ENCODE results near the gene GBP4.
"Not testable (repeated sequence)": the region's sequence is repeated elsewhere in the genome, so short reads cannot be mapped to it uniquely, and the experiment has no call there.

Gene GBP4, protein sequence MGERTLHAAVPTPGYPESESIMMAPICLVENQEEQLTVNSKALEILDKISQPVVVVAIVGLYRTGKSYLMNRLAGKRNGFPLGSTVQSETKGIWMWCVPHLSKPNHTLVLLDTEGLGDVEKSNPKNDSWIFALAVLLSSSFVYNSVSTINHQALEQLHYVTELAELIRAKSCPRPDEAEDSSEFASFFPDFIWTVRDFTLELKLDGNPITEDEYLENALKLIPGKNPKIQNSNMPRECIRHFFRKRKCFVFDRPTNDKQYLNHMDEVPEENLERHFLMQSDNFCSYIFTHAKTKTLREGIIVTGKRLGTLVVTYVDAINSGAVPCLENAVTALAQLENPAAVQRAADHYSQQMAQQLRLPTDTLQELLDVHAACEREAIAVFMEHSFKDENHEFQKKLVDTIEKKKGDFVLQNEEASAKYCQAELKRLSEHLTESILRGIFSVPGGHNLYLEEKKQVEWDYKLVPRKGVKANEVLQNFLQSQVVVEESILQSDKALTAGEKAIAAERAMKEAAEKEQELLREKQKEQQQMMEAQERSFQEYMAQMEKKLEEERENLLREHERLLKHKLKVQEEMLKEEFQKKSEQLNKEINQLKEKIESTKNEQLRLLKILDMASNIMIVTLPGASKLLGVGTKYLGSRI

DNA sequence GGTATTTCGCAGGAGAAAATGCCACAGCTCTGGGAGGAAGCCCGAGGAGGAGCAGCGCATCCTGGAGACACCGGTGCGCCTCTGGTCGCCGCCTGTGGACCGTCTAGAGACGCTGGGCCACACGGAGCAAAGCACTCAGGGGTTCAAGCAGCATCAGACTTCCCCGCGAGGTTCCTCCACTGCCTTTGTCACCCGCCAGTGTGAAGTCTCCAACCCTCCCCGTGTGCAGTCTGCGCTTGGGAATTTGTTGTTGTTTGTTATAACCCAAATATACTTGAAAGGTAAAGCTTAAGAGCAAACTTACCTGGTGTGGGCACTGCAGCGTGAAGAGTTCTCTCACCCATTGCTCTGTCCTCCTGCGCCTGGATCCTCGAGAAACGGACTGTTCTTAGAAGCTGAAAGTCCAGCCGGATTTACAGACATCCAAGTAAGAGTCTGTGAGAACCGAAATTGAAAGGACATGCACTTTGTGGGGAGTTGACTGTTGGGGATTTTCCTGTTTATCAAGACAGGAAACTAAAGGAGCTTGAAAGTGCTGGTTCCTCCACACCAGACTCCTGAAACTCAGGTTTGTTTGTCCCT is at the start of gene GBP4:
TSS of gene GBP4 (minus strand) at position 452 of the 582 bp plus-strand sequence. CDS start at position 344, 108 bp downstream.
- peak; percentile 11 for DNase-seq (ENCODE audit: low read depth, low spot score)

DNA sequence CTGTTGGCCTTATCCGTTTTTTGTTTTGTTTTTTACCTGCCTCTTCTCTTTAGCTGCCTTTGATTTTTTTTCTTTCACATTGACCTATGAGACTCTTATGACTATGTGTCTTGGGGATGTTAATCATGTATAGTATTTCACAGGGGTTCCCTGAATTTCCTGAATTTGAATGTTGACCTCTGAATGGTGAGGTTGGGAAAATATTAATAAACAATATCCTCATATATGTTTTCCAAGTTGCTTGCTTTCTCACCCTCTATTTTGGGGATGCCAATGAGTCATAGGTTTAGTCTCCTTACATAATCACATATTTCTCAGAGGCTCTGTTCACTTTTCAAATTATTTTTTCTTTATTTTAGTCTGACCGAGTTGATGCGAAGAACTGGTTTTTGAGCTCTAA is 44.3 kb upstream of the GBP4 start:
- no peak for DNase-seq (ENCODE audit: low read depth, low spot score)

DNA sequence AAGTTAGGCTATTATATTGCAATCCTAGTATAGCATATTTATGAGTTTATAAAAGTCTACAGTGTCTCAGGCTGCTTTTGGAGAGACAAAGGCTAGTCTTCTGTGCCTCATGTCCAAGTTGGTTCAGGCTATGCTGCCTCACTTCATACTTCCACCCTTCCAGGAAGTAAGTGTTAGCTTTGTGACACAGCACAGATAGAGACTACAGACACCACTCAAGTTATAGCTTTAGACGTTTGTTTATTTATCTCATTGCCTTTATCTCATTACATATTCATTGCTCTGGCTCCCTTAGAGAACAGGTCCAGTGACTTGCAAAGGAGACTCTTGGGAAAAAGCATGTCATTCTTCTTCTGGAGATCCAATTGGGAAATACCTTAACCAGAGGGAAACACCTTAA is 22.6 kb upstream of the GBP4 start:
- DNase-seq (ENCODE audit: low read depth, low spot score), result no peak

DNA sequence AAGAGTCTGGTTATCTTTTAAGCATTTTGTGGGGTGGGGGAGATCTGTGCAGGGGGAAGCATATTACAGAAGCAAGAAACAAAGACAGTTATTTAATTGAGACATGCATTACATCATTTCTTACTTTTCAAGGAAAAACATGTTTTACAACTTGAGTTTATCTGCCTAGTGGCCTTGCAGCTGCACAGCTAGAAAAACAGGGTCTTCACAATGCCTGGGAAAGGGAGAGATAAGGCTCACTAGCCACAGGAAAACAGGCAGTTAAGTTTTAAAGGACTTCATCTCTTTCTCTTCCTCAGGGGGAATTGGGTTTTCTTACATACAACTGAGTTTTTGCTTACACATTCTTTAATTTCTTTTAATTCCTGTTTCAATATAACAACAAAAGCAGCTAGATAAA is 21.1 kb upstream of the GBP4 start:
- not testable (repeated sequence) for DNase-seq (ENCODE audit: low read depth, low spot score)

DNA sequence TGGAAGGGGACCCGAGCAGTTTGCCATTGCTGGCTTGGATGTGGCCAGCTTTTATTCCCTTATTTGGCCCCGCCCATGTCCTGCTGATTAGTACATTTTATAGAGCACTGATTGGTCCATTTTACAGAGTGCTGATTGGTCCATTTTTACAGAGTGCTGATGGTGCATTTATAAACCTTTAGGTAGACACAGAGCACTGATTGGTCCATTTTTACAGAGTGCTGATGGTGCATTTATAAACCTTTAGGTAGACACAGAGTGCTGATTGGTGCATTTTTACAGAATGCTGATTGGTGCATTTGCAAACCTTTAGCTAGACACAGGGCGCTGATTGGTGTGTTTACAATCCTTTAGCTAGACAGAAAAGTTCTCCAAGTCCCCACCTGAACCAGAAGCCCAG is 20.2 kb upstream of the GBP4 start:
- DNase-seq (ENCODE audit: low read depth, low spot score), result not testable (repeated sequence)

DNA sequence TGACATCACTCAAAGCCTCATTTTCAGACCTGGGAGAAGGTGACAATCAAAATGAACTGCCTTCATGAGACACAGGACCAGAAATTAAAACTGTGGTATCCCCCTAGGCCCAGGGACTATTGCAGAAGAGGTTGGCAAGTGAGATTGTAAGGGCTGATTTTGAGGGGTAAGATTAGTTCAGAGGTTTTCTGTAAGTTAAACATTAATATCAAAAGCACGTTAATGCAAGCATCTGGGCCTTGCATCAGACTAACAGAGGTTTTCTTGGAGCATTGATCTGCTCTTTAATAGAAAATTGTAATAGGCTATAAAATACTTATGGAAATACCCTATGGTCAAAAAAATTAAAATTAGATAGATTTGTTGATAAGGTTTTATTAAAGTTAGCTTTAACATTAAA is 14.6 kb upstream of the GBP4 start:
- DNase-seq (ENCODE audit: low read depth, low spot score), result no peak

DNA sequence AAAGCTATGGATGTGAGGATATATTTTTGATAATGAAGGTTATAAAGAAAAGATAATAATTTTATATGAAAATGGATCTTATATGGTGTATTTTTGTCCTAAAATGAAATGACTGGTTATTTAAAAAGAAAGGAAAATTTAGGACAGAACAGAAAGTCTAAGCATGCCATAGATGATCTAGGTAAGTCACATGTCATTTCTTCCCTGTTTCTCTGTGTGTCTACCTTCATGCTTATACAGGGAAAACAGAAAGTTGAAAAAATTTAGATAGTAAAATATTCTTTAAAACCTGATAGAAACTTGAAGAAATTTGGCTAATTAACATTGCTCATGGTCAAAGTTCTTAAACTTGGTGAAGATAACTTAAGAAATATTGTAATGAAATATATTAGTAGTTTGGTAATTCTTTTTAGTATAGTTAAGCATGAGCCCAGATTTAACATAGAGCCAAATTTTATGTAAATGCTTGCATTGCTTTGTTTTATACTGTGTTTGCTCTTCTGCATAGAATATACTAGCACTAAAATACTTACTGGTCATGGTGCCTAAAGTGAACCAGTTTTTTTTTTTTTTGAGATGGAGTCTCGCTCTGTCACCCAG is 12.4 kb upstream of the GBP4 start:
- DNase-seq (ENCODE audit: low read depth, low spot score), result no peak

DNA sequence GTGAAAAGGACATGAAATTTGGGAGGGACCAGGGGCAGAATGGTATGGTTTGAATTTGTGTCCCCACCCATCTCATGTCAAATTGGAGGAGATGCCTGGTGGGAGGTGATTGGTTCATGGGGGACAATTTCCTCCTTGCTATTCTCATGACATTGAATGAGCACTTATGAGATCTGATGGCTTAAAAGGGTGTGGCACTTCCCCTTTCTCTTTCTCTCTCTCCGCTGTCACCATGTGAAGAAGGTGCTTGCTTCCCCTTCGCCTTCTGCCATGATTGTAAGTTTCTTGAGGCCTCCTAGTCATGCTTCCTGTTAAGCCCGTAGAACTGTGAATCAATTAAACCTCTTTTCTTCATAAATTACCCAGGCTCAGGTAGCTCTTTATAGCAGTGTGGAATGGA is 7.6 kb upstream of the GBP4 start:
- DNase-seq (ENCODE audit: low read depth, low spot score), result no peak

DNA sequence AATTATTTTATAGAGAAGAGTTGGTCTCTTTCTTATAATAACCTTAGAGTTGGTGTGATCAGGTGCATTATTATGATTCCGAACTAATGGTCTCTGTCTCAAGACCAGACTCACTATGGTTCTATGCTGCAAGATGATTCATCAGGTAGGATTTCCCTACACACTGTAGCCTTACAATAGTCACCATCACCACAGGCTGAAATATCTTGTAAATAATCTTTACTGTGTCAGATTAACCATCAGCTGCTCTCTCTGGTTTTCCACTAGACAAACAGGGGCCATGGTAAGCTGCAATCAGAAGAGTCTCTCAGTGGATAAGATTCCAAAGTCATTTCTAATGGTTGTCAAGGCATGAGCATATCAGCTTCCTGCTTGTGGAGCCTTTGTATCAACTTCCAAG is 4.4 kb upstream of the GBP4 start:
- DNase-seq (ENCODE audit: low read depth, low spot score), result peak; percentile 39

DNA sequence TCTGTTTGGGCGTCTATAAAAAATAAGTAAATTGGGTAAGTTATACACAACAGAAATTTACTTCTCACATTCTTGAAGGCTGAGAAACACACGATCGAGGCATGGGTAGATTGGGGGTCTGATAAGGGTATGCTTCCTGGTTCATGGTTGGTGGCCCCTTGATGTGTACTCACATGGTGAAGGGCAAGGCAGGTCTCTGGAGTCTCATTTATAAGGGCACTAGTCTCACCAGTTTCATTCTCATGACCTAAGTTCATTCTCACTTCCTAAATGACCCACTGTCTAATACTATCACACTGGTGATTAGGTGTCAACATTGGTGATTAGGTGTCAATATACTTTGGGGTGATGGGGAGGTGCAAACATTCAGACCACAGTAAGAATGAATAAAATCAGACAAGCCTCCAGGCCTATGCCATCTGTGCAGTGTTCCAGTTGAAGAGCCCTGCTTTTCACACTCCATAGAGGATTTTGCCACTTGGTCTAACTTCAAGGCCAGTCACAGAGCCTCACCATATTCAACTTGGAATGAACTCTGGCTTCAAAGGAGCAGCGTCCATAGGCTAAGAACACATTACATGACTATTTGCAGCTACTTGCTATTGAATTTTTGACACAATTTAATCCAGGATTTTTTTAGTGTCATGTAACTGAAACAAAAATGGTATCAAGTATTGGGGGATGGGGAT is 2.5 kb upstream of the GBP4 start:
- DNase-seq (ENCODE audit: low read depth, low spot score), result no peak

DNA sequence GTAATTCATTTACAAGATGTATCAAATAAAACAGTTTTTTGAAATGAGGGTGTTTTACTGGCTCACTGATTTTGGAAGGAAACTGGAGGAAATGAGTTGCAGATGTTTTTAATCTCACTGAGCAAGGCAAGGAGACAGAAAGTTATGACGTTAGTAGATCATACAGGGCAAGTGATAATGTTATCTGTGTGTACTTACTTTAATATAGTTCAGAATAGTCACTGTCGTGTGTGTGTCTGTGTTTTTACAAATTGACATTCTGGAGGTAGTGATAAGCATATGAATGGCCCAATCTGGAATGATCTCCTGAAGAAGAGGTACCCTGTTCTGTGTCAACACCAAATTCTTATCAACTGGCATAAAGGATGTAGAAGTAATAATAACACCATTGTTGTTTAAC is 1.9 kb upstream of the GBP4 start:
- DNase-seq (ENCODE audit: low read depth, low spot score), result no peak

DNA sequence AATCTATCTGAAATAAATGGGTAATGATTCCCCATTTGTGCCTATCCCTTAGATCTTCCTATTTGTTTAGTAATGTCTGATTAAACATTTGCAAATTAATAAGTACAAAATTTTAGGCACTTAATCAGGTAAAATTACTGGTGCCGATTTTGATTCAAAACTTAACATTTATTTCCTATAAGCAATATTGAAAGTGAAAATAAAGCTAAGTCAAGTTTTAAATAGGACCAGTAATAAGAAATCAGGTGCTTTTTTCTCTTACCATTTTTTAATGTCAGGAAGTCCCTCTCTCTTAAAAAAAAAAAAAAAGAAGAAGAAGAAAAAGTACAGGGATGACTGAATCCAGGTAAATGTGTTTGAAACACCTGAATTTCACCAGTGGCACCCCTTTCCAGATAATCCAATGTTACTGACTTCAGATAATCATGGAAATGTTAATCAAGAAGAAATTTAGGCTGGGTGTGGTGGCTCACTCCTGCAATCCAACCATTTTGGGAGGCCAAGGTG is 836 bp upstream of the GBP4 start:
- no peak for DNase-seq (ENCODE audit: low read depth, low spot score)

DNA sequence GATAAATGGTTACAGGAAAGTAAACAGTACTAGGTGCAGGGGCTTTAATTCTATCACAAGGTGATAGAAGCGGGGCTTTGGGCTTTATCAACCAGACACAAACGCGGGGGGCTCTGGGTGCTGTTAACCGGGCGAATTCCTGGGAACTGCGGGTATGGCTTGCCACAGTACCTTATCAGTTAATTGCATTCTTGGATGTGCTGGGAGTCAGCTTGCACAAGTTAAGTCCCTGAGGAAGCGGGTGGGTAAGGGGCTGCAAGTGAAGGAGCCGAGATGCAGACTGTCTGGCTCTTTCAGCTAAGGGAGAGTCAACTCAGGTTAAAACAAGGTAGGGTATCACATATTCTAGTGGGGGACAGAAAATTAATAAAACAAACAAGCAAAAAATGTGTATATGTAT is 661 bp downstream of the GBP4 start:
- peak; percentile 4 for DNase-seq (ENCODE audit: low read depth, low spot score)

DNA sequence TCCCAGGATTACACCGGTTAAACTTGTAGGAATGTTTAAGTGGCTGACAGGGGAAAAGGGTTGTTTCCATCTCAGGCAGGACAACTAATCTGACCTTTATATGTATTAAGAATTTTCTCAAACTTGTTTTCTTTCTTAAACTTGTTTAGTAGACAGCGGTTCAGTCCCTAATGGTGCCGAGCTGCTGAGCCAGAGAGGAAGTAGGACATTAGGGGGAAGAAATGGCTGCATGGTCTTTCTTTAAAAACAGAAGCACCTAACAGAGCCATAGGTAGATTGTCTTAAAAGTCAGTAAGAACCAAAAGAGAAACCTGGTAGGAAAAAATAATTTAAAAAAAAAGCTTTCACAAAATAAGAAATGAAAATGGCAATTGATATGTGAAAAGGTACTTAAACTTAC is 3.3 kb downstream of the GBP4 start:
- DNase-seq (ENCODE audit: low read depth, low spot score), result no peak

DNA sequence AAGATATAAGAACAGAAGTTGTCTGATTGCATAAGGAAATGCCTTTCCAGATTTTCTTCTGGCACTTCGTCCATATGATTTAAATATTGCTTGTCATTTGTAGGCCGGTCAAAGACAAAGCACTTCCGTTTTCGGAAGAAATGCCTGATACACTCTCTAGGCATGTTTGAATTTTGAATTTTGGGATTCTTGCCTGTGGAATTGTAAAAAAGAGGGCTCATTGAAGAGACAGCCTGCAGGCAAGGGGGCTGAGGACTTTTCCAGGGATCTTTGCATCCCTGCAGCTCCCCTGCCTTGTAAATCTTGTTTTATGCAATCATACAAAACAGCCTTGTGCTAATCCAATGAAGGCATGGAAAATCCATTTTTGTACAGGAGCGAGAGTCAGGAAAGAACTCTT is 7.4 kb downstream of the GBP4 start:
- DNase-seq (ENCODE audit: low read depth, low spot score), result no peak

DNA sequence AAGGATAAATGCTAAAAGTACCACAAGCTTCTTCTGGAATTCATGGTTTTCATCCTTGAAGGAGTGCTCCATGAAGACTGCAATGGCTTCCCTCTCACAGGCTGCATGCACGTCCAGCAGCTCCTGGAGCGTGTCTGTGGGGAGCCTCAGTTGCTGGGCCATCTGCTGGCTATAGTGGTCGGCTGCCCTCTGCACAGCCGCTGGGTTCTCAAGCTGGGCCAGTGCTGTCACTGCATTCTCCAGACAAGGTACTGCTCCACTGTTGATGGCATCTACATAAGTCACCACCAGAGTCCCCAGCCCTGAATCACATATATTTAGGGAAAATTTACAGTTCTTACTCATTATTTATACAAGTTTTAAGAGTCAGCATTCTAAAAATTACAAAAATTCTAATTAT is 8.7 kb downstream of the GBP4 start:
- DNase-seq (ENCODE audit: low read depth, low spot score), result no peak

DNA sequence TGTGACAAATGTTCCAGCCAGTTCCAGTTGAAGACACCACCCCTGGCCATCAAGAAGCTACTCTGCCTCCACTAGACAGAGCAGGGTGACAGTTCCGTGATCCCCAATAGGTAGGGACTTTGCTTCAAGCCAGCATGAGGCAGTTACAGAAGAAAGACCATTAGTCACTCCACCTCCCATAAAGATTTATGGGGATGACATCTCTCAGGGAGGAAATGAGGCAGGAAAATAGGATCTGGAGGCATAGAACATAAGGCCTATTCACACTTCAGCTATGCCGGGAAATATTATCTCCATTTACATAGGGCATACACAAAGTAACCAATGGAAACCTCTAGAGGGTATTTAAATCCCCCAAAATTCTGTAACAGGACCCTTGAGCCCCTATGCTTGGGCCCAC is 19.4 kb downstream of the GBP4 start:
- DNase-seq (ENCODE audit: low read depth, low spot score), result no peak

DNA sequence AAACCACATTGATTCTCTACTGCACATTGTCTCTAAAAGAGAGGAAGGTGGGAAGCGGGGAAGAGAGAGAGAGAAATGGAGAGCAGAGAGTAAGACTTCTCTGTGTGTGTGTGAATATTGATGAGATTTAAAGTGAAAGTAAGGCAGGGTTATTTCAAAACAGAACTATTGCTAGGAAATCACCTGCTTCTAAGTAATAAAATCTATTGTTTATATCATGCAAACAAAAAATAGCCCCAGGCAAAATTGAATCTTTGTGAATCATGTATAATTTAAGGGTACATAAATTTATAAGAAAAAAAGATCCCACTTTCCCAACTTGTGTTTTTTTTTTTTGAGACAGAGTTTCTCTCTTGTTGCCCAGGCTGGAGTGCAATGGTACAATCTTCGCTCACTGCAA is 21.8 kb downstream of the GBP4 start:
- DNase-seq (ENCODE audit: low read depth, low spot score), result no peak

DNA sequence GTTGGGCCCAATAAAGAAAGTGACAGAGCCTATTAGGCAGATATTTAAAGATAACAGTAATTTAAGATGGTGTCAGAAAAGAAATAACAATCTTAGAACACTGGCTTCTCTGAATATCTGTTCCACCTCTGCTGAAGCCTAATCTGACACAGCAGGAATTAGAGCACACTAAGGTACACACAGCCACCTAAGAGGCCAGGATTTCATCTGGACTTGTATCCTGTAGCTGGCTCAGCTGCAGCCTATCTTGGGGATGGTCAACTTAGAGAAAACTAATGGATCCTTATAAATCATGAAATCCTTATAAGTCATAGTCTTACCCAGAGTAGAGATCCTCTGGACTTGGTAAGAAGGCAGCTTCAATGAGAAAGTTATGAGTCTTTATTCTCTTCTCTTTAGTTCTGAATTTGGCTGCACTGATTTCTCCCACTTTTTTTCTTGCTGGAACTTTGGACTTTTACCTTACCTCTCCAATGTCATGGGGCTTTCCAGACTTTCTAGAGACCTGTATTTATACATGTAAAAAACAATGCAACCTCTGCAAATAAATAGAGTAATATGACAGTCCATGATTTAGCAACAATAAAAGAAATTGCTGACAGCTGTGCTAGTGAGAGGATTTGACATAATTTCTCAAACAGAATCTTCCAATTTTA is 23.0 kb downstream of the GBP4 start, which contains the start of gene GBP7:
TSS of gene GBP7 (minus strand) at position 403 of the 656 bp plus-strand sequence. CDS start 4,068 bp downstream, outside the sequence.
- DNase-seq (ENCODE audit: low read depth, low spot score), result no peak

DNA sequence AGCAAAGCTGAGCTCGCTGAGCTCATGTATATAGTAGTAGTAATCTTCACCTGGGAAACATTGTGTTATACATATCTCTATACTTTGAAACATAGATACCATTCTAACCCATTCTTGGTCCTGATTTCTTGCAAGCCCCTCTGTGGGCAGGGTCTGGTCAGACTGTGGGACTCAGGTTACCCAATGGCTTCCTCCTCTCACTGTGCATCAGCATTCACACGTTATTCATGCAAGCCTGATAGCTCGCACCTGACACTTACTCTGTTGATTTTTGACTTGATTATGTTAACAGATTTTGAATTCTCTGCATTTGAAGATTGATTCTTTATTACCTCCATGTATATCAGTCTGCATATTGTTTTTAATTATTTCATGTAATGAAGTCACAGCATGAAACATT is 24.3 kb downstream of the GBP4 start:
- no peak for DNase-seq (ENCODE audit: low read depth, low spot score)

DNA sequence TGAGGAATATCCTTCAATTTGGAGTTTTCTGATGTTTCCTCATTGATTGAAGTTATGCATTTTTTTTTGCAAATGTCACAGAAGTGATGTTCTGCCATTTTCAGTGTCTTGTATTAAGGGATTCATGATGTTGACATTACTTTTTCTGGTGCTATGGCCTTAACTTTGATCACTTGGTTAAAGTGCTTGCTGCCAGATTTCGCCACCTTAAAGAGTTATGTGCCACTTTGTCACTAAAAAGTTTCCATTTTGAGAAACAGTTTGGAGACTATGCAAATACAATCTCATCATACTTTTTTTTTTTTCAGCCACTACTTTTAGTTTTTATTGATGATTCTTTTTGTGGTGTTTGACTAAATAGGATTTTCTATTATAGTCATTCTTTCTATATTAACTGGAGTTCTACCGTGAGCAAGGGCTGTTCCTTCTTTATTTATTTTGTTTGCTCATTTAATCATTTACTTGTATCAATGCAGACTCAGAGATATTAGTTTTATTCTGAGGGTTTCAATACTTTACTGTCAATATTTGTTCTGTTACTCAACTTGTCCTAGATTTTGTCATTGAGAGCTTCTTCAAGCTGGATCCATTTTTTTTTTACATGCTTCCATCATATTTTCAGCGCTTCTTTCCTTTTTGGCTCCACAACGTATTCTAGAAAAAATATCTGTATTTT is 26.1 kb downstream of the GBP4 start:
- DNase-seq (ENCODE audit: low read depth, low spot score), result no peak
